Mammary epithelial cell (primary cell): ENCODE data around the gene KCNH5.

Source experiments
- EZH2 ChIP-seq: IDR thresholded peaks from 2 replicates; pipeline ENCODE4 v1.6.1; 2012; ENCODE audit warnings: low read length, inconsistent platforms, borderline replicate concordance
- TF ChIP-seq, protein P1 (sequence below), 2 donors: IDR thresholded peaks in 1 of 2; conservative IDR thresholded peaks in 1 of 2; 2 replicates each; pipeline ENCODE4 v1.5.1; 2011 to 2012; ENCODE audit warnings: inconsistent platforms in 2 of 2, low read length in 2 of 2, mild to moderate bottlenecking in 2 of 2, control low read depth in 1 of 2, low read depth in 1 of 2; ENCODE audit not compliant: insufficient read depth in 1 of 2; ENCODE audit errors: extremely low read depth in 1 of 2

DNA sequence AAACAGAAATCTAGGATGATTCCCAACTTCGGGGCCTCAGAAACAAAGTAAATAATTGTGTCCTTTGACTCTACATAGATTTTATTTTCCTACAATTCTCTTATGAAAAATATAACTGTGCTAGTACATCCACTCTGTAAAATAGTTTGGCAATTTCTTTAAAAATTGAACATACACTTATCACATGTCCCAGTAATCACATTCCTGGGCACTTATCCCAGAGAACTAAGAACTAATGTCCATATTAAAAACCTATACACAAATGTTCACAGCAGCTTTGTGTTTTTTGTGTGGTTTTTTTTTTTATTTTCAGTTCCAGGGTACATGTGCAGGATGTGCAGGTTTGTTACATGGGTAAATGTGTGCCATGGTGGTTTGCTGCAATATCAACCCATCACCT is 99.0 kb downstream of the KCNH5 start:
- TF ChIP-seq, protein P1, sequence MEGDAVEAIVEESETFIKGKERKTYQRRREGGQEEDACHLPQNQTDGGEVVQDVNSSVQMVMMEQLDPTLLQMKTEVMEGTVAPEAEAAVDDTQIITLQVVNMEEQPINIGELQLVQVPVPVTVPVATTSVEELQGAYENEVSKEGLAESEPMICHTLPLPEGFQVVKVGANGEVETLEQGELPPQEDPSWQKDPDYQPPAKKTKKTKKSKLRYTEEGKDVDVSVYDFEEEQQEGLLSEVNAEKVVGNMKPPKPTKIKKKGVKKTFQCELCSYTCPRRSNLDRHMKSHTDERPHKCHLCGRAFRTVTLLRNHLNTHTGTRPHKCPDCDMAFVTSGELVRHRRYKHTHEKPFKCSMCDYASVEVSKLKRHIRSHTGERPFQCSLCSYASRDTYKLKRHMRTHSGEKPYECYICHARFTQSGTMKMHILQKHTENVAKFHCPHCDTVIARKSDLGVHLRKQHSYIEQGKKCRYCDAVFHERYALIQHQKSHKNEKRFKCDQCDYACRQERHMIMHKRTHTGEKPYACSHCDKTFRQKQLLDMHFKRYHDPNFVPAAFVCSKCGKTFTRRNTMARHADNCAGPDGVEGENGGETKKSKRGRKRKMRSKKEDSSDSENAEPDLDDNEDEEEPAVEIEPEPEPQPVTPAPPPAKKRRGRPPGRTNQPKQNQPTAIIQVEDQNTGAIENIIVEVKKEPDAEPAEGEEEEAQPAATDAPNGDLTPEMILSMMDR (conservative IDR thresholded peaks at IDR 0.05 in 1 of 2, IDR thresholded peaks at IDR 0.05 in 1 of 2; ENCODE audit: extremely low read depth in 1 of 2, insufficient read depth in 1 of 2, low read depth in 1 of 2, low read length in 2 of 2) = no peak
- no peak for TF ChIP-seq EZH2
